Osteocyte (in vitro differentiated cells): ENCODE measurements around the gene GBP3. TPM values are rescaled to one million over a fixed set of nuclear protein-coding genes. Genes with fewer than 3 reads are reported as not detected.

ENCODE experiments used
- DNase-seq: peaks from one replicate; pipeline ENCODE4 v3.0.0; 2021; ENCODE audit warnings: mixed read lengths; ENCODE audit not compliant: unreplicated experiment; ENCODE audit errors: extremely low spot score
- H3K27ac Mint-ChIP-seq: one replicate; pipeline ENCODE4 v1.8.0; 2021; ENCODE audit warnings: mild to moderate bottlenecking, mixed read lengths; ENCODE audit not compliant: unreplicated experiment
- H3K27me3 Mint-ChIP-seq: one replicate; pipeline ENCODE4 v1.8.0; 2021; ENCODE audit warnings: mixed read lengths; ENCODE audit not compliant: unreplicated experiment
- H3K36me3 Mint-ChIP-seq: one replicate; pipeline ENCODE4 v1.8.0; 2021; ENCODE audit warnings: mixed read lengths; ENCODE audit not compliant: unreplicated experiment
- H3K4me1 Mint-ChIP-seq: one replicate; pipeline ENCODE4 v1.8.0; 2021; ENCODE audit warnings: mixed read lengths; ENCODE audit not compliant: unreplicated experiment
- H3K4me3 Mint-ChIP-seq: one replicate; pipeline ENCODE4 v1.8.0; 2021; ENCODE audit warnings: mild to moderate bottlenecking, moderate library complexity, mixed read lengths; ENCODE audit not compliant: unreplicated experiment
- H3K9me3 Mint-ChIP-seq: one replicate; pipeline ENCODE4 v1.8.0; 2021; ENCODE audit warnings: mixed read lengths; ENCODE audit not compliant: unreplicated experiment
- total RNA-seq: library from RNA; stranded (reverse); gene quantifications from 2 replicates; pipeline ENCODE4 v1.2.1, GENCODE V29; 2021
- TF ChIP-seq, protein P1 (sequence below): fragments of 200-600 bp; sonication (generic); IDR thresholded peaks from 2 replicates; pipeline ENCODE4 v1.5.0; 2021; ENCODE audit warnings: antibody characterized with exemption, mild to moderate bottlenecking, moderate library complexity

Gene GBP3
- total RNA-seq, 1 donor from 2014 or later, result 16.2 TPM

DNA sequence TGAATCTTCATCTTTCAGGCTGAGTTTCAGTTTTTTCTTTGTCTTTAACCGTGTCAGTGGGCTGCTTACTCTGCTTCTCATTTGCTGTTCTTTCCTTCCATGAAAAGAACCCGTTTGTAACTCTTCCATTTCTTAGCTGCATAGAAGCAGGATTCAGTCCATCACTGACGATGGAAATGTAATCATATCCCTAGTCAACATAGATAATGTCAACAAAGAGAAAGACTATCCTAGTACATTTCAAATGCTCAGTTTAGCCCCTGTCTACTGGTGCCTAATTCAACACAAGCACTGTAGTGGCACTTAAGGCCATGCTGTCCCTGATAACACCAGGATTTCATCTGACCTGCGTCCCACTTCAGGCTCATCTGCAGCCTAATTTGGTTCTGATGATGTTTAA, 42.0 kb upstream of the GBP3 start:
- peak overlapping the region; percentile 89 for H3K27ac Mint-ChIP-seq
- H3K9me3 Mint-ChIP-seq, result no peaks in the 10 kb centered on the region
- H3K36me3 Mint-ChIP-seq, result peaks cover 11% of the 10 kb centered on the region
- DNase-seq, result no peak
- peaks cover 46% of the 10 kb centered on the region for H3K4me1 Mint-ChIP-seq
- H3K27me3 Mint-ChIP-seq, result no peaks in the 10 kb centered on the region
- TF ChIP-seq, protein P1, sequence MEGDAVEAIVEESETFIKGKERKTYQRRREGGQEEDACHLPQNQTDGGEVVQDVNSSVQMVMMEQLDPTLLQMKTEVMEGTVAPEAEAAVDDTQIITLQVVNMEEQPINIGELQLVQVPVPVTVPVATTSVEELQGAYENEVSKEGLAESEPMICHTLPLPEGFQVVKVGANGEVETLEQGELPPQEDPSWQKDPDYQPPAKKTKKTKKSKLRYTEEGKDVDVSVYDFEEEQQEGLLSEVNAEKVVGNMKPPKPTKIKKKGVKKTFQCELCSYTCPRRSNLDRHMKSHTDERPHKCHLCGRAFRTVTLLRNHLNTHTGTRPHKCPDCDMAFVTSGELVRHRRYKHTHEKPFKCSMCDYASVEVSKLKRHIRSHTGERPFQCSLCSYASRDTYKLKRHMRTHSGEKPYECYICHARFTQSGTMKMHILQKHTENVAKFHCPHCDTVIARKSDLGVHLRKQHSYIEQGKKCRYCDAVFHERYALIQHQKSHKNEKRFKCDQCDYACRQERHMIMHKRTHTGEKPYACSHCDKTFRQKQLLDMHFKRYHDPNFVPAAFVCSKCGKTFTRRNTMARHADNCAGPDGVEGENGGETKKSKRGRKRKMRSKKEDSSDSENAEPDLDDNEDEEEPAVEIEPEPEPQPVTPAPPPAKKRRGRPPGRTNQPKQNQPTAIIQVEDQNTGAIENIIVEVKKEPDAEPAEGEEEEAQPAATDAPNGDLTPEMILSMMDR, result no peak
- peak overlapping the region; percentile 79 for H3K4me3 Mint-ChIP-seq

DNA sequence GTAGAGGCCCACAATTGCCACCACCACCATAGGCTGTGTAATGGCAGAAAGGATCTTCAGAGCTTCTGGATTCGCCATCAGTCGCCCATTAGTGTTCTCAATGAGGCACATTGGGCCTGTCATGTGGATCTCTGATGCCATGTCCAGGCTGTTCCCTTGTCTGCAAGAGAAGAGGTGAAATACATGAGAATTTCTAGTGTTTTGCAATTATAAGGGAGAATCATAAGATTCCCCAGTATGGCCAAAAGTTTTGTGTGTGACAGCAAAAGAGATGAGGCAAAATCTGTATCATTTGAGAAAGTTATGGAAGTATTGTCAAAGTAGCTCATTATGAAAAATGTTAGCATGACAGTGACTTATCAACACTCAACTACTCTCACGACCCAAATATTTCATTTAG, 40.4 kb upstream of the GBP3 start:
- TF ChIP-seq, protein P1, result no peak
- Mint-ChIP-seq H3K36me3 (peaks cover 17% of the 10 kb centered on the region), H3K27me3 (no peaks in the 10 kb centered on the region), H3K4me3 (no peak overlapping the region), H3K27ac (no peak overlapping the region), H3K4me1 (peaks cover 45% of the 10 kb centered on the region), H3K9me3 (no peaks in the 10 kb centered on the region)
- DNase-seq, result no peak

DNA sequence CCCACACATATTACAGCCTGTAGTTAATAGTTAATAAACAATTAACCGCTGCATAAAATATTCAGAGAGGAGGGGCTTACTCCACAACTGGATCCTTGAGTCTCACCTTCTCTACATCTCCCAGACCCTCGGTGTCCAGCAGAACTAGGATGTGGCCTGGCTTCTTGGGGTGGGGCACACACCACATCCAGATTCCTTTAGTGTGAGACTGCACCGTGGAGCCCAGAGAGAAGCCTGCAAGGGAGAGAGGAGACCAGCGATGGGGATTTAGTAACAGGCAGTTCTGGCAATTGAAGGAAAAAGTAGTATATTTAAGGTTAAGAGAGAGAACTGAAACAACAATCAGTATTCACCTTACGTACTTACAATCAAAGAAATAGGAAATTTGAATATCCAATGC, 37.4 kb upstream of the GBP3 start:
- Mint-ChIP-seq H3K9me3 (no peaks in the 10 kb centered on the region), H3K4me3 (no peak overlapping the region), H3K27ac (no peak overlapping the region), H3K36me3 (peaks cover 34% of the 10 kb centered on the region), H3K27me3 (no peaks in the 10 kb centered on the region), H3K4me1 (peaks cover 41% of the 10 kb centered on the region)
- TF ChIP-seq, protein P1, result no peak
- no peak for DNase-seq

DNA sequence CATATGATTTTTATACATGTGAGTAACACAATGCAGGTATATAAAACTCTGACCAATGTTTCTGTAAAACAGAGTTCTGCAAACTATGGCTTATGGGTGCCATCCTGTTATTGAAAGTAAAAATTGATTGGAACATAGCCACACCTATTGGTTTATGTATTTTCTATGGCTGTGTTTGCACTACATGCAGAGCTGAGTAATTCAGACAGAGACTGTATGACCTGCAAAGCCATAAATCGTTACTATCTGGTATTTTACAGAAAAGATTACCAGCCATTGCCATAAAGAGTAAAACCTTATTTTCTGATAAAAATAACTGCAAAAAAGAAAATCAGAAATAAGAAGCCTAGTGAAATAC, 29.3 kb upstream of the GBP3 start:
- Mint-ChIP-seq H3K27ac (no peak overlapping the region), H3K27me3 (no peaks in the 10 kb centered on the region), H3K4me1 (no peaks in the 10 kb centered on the region), H3K9me3 (no peaks in the 10 kb centered on the region), H3K36me3 (peaks cover 32% of the 10 kb centered on the region), H3K4me3 (no peak overlapping the region)
- no peak for DNase-seq
- TF ChIP-seq, protein P1, result no peak

DNA sequence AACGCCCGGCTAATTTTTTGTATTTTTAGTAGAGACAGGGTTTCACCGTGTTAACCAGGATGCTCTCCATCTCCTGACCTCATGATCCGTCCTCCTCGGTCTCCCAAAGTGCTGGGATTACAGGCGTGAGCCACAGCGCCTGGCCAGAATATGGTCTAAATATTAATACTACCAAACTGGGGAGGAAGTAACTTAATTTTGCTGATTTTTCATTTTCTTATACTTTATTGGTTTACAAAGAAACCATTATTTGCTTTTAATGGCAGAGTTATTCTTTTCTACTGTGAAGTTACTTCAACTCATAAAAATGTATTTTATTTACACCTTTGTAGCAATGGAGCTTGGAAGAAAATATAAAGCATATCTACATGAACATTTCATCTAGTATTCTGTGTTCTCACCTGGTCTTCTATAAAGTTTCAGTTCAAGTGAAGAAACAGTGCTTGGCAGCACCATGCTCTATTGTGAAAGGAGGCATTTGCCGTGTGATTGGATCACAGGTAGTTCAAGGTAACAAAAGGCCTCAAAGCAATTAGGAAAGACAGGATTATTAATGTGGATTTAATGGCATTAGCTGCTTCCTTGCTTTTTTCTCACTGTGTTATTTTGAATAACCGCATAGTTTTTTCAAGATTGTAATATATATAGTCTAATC, 28.8 kb upstream of the GBP3 start:
- Mint-ChIP-seq H3K4me1 (no peaks in the 10 kb centered on the region), H3K27me3 (no peaks in the 10 kb centered on the region), H3K36me3 (peaks cover 28% of the 10 kb centered on the region), H3K9me3 (no peaks in the 10 kb centered on the region), H3K27ac (no peak overlapping the region), H3K4me3 (no peak overlapping the region)
- TF ChIP-seq, protein P1, result no peak
- DNase-seq, result no peak
